NCI-H1436 treated with DMSO at 0.1 percent for 48 hours (cell line): ENCODE data around the gene CTPS2.

Experiments
- DNase-seq: peaks from one replicate; lab custom pipeline; 2025; lab: John Stamatoyannopoulos, UW

CTPS2 gene

DNA sequence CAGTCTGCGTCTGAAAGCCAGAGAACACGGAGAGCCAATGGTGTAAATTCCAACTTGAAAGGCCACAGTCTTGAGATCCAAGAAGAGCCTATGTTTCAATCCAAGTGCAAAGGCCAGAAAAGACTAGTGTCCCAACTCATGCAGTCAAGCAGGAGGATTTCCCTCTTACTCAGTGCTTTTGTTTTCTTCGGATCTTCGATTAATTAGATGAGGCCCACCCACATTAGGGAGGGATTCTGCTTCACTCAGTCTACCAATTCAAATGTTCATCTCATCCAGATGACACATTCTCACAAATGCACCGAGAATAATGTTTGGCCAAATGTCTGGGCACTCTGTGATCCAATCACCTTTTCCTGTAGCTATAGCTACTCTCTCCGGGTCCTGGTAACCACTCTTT, 154.0 kb downstream of the CTPS2 start:
- DNase-seq = no peak

DNA sequence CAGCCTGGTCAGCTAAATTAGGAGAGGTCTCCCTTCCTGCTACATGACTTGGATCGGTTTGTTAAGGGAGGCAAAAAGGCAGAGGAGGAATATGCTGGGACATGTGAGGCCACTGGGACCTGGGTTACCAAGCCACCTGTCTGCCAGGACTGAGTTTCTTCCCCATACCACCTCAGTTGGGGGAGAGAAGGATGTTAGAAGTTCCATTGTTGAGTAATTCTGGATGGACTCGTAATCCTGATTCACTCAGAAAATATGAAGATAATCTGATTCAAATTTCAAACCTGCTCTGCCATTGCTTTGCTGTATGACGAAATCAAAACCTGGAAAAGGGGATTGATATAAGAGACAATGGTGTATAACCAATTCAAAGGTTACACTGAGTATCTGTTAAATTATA, 159.9 kb downstream of the CTPS2 start:
- DNase-seq = no peak

DNA sequence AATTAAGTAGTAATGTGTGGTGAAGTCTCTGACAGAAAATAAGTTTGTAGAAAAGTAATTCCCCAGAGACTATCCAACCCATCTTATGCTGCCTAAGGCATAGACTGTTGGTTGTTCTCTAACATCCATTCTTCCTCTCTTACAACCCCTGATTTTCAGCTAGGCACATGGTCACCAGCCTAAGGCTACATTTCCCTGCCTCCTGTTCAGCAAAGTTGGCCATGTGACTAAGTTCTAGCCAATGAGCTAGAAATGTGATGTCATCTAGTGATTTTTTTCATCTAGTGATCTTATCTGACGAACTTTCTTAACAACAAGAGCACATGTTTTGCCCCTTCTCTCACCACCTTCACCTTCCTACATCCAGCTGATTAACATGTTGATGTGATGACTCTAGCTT, 164.8 kb downstream of the CTPS2 start:
- DNase-seq = no peak

DNA sequence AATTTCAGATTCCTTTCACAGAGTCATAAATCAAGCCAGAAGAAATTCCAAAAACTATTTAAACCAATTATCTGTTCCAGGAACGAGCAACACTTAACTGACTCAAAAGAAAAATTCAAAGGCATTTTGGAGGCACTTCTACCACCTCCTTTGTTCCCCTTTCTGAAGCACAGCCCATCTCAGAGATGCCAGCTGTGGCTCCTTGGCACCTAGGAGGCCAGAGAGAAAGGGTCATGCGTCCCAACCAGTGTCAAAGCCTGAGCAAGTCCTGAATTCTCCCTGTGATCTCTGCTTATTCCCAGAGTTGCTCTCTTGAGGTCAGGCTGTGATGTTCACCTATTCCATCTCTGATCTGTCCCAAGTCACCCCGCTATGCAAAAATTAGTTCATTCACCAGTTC, 167.5 kb downstream of the CTPS2 start:
- DNase-seq = no peak
